SK-MEL-5 (cell line): ENCODE data around the gene KIF16B. TPM values are rescaled to one million over a fixed set of nuclear protein-coding genes. Genes with fewer than 3 reads are reported as not detected.
"Not testable (repeated sequence)": the region's sequence is repeated elsewhere in the genome, so short reads cannot be mapped to it uniquely, and the experiment has no call there.

Experiments used
- DNase-seq: peaks from one replicate; pipeline ENCODE4 v3.0.0-alpha.2; 2016; ENCODE audit warnings: low read depth, low spot score
- in situ Hi-C: cut with HindIII; loops from 2 replicates; pipeline ENCODE4 v1.10.0; 2016; ENCODE audit warnings: low sequenced_read_pairs, high pct_unique_total_duplicates, low pct_unique_long_range_greater_than_20kb
- total RNA-seq: library from RNA; depleted of rRNA; stranded (reverse); fragments of >200 nt; shearing (Covaris generic); gene quantifications from 2 replicates; pipeline ENCODE4 v1.2.3, GENCODE V29; 2014

Gene KIF16B
- total RNA-seq, 1 experiment from 2014 or later: 13.4 TPM

DNA sequence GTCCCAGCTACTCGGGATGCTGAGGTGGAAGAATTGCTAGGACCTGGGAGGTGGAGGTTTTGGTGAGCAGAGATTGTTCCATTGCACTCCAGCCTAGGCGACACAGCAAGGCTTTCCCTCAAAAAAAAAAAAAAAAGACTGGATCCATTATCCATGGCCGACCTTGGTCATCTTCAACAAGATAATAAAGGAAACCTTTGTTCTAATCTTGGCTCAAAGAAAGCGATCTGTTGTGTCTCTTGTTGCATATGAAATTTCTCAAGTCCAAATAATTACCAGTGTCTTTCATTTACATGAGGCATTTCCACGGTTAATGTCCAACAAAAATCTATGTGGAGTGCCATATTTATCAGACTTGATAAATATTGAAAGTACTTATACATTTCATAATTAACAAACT, 23.7 kb upstream of the KIF16B start:
- peak; percentile 71 for DNase-seq
- in situ Hi-C loops: no loop called here

DNA sequence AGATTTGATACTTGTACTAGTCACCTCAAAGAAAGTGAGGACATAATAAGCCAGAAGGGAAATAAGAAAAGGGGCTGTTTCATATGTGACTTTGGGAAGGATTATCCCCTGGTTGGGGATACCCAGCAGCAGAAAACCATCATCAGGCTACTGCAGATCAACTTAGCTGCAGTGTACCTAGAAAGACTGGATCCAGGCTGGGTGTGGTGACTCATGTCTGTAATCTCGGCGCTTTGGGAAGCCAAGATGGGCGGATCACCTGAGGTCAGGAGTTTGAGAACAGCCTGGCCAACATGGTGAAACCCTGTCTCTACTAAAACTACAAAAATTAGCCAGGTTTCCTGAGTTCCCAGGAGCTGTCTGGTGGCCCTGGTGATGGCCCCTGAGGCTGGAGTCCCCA, 23.2 kb upstream of the KIF16B start:
- DNase-seq, in situ Hi-C loops: not testable (repeated sequence)

DNA sequence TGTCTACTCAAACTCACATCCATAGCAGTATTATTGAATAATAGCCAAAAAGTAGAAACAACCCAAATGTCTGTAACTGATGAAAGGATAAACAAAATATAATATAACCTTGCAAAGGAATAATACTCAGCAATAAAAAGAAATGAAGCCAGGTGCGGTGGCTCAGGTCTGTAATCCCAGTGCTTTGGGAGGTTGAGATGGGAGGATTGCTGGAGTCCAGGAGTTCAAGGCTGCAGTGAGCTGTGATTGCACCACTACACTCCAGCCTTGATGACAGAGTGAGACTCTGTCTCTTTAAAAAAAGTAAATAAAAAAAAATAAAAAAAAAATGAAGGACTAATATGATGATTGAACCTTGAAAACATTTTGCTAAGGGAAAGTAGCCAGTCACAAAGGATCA, 22.1 kb upstream of the KIF16B start:
- in situ Hi-C loops: no loop called here

DNA sequence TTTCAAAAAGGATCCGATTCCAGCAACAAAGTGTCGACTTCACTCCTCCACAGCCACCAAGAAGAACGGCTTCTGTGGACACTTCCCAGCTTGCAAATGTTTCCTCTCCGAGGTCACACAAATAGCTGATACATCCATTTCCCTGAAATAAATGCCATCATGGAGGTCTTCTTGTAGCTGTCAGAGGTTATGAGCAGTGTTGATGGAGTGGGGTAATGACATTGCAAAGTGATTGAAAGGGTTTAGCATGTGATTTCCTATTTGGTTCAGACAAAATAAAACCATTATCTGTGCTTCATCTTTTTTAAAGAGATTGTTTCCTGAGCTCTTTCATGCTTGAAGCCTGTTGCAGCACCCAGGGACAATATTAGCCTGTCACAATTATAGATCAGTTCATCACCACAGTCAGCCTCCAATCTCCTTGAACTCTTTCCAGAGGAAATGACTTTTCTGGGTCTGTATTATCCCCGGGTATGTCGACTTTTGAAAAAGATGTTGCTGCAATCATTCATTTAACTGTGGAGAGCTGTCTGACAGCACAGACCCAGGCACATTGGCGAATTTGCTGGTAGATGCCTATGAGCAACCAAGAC, 16.9 kb upstream of the KIF16B start:
- DNase-seq: no peak
- in situ Hi-C loops: no loop called here

More for the DNA sequence above, 22.1 kb upstream of the KIF16B start:
- no peak for DNase-seq

DNA sequence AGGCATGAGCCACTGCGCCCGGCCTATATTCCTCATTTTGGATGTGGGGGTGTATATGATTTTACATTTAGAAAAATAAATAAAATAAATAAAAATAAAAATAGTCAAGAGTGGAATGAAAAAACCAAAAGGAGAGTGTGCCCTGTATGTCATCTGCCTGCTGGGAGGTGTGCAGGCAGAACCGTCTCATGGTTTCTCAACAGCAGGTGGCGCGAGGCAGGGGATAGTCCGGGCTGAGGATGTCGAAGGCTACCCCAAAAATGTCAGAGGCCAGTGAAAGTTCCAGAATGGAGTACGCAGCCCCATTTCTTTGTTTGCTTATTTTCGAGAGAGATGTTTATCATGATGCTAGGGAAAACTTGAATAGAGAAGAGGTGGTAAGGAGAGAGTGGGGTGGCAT, 16.4 kb upstream of the KIF16B start:
- in situ Hi-C loops: no loop called here
- DNase-seq: no peak

DNA sequence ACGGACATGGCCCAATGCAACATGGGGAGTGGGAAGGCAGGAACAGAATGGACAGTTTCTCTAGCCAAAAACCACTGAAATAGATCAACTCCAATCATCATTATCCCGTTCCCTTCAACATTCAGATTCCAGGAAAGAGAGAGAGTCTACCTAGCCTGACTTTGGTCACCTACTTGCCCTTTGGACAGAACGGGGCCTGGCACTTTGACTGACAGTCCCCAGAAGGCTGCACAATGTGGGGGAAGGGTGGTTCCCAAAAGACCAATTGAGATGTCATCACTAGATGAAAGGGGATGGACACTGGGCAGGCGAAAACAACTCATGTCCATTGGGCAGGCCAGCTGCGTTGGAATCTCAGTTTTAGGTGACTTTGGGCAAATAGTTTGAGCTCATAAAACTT, 15.0 kb upstream of the KIF16B start:
- in situ Hi-C loops: no loop called here
- no peak for DNase-seq

DNA sequence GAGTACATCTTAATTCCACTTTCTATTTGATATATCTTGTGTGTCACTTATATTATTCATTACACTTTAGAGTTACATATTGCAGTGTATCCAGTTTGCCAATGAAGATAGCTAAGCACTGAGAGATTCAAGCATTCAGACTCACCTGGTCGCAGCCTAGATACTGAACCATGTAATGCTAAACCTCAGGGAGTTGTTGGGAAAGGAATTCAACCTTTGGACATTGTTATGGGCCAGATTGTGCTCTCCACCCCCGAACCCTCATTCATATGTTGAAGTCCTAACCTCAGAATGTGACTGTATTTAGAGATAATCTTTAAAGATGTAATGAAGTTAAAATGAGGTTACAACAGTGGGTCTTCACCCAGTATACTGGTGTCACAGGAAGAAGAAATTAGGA, 13.8 kb upstream of the KIF16B start:
- in situ Hi-C loops: no loop called here
- DNase-seq: no peak

DNA sequence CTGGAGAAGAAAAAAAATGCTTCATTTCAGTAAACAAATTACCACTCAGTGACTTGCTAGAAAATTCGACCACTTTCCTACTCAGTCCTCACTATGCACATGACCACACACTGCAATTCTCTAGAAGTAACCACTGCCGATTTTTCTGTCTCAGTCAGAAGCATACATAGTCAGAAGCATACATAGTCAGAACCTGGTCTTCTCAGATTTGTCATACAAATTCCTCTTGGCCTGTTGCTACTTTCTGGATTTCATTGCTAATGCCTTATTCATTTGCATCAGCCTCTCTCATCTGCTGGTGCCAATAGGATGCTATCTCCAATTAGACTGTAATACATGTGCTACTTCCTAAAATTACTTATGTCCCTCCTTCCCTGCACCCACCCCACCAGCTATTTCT, 10.2 kb upstream of the KIF16B start:
- DNase-seq: no peak
- in situ Hi-C loops: no loop called here

DNA sequence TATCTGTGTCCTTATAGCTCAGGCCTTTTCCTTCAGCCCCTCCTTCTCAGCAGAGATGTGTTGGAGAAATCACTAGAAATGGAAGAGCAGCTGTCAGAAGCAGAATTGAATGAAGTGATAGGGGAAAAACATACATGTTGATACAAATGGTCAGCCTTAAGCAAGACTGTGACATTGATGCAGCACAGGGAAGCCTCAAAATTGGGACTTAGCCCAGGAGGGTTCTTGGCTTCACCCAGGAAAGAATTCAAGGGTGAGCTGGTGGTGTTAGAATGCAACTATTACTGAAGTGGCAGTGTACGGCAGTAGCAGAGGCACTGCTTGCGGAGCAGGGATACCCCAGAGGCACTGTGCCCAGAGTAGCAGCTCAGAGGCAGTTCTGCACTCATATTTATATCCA, 8.0 kb upstream of the KIF16B start:
- no peak for DNase-seq
- in situ Hi-C loops: no loop called here

DNA sequence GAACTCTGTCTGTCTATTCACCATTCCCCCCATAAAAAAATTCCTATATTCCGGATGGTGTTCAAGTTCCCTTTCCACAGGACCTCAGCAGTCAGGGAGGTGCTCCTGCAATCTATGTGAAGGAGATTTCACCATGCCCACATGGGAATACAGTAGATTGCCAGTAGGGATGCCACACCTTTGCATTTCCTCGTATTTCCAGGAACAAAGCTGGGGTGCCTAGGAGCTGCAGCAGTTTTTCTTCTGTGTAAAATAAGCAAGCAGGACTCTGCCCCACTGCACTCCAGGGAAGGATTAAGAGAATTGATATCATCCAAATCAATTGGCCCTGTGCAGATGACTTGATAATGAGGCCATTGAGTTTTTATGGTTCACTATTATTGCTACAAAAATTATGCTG, 7.4 kb upstream of the KIF16B start:
- in situ Hi-C loops: no loop called here
- DNase-seq: no peak

DNA sequence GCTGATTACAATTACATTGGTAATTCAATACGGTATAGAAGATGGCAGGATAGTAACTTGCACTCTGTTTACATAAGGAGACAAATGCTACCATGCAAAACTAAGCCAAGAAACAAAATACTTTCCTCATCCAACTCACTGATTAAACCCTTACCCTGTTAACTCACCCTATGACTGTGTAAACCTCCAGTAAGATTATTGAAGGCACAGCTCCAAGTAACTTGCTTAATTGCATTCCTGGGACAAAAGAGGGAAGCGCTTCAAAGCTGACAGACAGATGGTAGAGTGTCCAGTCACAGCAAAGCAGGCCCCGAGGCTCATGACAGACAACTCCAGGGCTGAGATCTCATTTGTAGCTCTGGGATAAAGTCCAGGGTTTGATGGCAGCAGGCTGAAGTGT, 6.9 kb upstream of the KIF16B start:
- in situ Hi-C loops: no loop called here
- DNase-seq: no peak

DNA sequence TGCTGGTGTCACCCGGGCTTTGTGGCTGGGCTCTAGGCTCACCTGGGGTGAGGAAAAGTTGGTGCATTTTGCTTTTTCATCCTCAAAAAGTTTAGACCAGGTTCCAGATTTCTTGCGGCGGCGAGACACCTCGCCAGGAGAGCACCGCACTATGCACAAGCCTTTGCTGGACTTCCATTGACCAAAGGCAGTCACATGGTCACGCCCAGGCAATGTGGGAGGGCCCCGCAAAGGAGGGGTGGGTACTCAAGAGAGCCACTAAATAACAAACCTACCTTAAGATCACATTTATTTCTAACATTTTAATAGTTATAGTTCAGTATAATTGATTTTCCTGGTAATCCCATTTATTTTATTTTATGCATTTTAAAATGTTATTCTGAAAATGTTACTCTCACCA, 3.0 kb upstream of the KIF16B start:
- in situ Hi-C loops: no loop called here
- no peak for DNase-seq

DNA sequence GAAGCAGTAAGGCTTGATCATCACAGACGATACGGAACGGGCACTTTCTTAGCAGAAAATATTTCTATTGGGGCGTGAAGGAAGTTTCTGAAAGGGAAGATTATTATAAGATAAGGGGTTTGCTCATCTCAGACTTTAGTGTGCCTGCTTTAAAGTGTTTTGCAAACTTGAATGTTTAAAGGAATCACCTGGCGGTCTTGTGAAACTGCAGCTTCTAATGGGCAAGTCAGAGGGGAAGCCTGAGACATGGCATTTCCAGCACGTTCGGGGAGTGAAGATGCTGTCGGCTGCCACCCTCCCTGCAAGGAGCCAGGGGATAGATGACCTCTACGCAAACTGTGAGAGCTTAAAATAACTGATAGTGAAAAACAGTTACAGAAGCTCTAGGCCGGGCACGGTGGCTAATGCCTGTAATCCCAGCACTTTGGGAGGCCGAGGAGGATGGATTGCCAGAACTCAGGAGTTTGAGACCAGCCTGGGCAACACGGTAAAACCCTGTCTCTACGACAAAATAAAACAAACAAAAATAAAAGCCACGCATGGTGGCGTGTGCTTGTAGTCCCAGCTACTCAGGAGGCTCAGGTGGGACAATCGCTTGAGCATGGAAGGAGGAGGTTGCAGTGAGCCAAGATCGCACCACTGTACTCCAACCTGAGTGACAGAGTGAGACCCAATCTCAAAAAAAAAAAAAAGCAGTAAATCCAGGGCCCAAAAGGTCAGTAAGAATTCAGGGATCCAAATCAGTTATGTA, 2.3 kb upstream of the KIF16B start:
- DNase-seq: peak; percentile 15
- in situ Hi-C loops: no loop called here

DNA sequence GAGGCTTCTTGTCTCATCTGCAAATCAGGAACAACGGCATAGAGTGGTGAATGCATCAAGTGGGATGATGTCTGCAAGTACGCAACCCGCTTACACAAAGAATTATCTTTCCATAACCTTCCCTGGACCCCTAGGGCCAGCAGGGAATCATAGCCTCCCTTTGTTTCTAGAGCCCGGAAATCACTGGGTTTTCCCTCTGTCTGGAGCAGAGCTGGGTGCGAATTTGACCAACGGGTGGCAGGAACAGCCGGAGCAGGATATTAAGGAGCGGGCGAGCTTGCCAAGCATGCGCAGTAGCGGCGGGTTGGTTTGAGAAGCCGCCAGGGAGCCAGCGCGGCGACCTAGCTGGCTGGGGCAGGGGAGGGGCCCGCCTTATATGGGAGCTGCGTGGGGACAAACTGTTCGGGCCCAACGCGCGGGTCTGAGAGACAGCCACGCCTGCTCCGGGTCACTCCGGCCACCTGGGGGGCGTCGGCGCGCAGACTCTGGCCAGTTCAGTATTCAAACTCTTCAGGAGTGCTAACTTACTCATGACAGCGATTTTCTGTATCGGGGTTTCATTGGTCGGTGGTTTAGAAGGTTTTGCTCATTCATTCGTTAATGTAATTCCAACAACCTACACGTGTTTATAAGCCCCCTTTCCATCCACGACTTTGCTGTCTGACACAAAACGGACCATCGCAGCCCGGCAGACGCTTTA, 1.6 kb upstream of the KIF16B start:
- peak; percentile 93 for DNase-seq
- in situ Hi-C loops: no loop called here

DNA sequence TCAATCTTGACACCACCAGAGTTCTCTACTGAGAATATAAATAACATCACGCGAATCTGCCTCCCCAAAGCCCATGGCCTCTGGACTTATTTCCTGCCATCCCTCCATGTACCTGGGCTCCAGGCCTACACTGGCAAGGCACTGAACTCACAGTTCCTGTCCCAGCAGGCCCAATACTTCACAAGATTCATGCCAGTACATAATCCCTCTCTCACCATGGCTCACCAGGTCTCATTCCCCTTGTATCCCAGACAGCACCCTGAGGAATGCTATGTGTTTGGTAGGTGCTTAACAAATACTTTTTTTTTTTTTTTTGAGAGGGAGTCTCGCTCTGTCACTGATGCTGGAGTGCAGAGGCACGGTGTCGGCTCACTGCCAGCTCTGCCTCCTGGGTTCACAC, 1.9 kb downstream of the KIF16B start:
- no peak for DNase-seq
- in situ Hi-C loops: no loop called here

DNA sequence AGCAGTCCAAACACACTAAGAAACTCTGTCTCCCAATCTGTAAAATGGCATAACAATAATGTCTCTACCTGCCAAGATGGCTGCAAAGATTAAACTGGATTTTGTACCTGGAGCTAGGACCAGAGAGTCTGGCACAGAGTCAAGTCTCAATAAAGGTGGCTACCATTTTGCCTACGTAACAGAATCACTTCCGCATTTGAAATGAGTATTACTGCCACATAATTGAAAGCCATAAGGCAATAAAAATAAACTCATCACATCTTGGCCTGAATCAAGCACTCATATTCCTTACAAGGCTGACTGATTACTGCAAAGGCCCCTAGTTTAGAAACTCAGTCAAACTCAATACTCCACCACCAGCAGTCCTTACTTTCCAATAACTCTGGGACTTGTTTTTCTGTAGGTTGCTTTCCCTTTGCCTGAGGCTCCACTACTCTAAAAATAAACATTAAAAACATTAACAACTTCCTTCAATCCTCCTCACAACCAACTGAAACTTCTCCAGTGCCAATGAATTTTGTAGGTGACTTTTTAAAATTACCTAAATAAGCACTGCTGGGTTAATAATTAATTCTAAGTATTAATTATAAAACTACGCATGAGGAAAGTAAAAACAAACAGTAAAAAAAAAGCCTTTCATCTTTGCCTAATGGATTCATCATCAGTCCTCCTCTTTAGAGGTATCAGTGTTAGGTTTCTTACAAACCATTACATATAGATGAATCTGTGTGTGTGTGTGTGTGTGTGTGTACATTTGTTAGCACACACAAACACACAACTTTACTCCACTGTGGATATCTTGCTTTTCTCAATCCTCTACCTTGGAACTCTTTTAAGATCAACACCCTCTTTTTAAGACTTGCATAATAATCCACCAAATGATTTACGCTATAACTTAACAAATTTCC, 3.7 kb downstream of the KIF16B start:
- no peak for DNase-seq
- in situ Hi-C loops: no loop called here

DNA sequence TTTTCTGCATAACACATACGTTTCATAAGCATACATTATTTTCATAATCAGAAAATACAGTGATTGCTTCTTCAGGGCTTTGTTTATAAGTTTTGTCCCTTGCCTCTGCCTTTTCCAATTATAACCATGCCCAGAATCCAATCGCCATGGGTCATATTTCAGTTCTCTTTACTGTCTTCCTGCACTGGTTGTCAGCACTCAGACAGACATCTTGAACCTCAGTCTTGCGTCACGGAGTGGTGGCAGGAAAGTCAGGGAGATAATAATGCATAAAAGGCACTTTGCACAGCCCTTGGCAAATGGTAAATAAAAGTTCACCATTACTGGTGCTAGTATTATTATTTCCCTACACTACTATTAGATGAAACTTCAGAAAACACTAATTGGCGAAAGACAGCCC, 7.2 kb downstream of the KIF16B start:
- in situ Hi-C loops: no loop called here
- DNase-seq: no peak

DNA sequence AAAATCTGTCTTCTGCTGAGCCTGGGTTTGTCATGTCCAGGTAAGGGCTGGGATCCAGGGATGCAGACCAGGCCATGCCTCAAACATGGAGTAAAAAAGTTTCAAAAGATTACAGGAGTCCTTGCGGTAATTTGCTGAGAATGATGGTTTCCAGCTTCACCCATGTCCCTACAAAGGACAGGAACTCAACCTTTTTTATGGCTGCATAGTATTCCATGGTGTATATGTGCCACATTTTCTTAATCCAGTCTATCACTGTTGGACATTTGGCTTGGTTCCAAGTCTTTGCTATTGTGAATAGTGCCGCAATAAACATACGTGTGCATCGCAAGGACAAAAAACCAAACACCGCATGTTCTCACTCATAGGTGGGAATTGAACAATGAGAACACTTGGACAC, 9.2 kb downstream of the KIF16B start:
- in situ Hi-C loops, DNase-seq: not testable (repeated sequence)
